ENCODE results near the gene TMEM200A.
A peak's percentile ranks its signal among the peaks of the same experiment; 100 is the strongest.

The TMEM200A gene

DNA sequence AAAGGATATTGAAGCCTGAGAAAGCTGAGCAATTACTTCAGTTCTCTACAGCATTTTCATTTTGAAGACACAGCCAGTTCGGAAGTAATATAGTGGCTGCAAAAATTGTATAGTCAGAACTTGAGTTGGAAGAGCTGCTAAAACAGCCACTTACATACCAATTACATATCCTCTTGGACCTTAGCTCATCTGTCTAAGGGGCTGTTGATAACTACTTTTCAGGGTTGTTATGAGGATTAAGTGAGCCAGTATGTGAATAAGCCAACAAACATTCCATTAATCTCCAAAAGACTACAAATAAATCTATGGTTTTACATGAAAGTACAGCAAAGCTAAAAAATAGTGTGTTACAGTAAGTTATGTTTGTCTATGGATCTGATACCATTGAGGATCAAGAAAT, 59.7 kb downstream of the TMEM200A start:
- peak; percentile 44 for DNase-seq (ENCODE audit: low read depth)

DNA sequence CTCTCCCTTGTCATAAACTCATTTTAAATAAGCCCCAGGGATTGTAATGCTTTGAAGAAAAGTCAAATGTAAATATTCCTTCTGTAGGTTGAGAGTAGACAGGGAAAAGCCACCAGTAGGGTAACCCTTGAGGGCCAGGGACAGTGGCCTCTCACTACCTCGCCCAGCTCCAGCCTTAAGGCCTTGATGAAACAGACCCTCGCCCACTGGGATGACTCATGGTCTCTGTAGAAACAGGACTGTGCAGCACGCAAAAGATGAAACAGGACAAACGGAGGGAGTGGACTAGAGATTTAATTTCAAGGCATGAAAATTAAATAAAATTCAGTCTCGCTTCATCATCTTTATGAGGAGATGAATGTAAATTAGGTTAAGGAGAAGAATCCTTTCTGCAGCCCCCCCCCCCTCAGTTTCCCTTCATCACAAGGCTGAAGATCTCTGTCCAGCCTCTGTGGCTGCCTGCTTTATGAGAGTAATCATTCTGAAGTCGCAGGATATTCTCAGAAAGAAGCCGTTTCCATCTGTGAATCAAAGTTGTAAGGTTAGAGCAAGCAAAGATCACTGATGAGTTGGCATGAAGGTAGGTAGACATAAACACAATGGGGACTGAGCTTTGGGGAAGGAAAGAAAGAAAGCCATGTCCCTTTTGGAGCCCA, 60.4 kb downstream of the TMEM200A start:
- DNase-seq (ENCODE audit: low read depth) = peak; percentile 41

DNA sequence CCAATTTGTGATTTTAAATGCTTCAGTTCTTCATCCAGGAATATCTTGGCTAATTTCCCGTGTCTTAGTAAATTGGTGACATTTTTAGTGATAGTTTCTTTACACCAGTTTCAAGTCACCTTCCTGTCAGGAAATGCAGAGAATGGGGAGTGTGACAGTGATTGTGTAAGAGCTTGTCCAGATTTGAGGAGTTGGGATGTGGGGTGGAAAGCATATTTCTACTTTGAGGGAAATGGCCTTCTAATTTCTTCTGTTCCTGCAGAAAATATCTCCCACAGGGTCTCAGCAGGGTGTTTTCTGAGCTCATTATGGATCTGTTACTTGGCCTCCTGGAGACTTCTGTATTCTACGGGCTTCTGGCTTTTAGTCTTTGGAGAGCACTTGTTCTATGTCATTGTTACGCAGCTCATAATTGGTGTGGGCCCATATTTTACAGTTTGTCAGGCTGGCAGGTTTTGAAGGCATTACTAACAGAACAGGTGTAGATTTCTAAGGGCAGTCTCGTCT, 65.6 kb downstream of the TMEM200A start:
- DNase-seq (ENCODE audit: low read depth) = no peak

DNA sequence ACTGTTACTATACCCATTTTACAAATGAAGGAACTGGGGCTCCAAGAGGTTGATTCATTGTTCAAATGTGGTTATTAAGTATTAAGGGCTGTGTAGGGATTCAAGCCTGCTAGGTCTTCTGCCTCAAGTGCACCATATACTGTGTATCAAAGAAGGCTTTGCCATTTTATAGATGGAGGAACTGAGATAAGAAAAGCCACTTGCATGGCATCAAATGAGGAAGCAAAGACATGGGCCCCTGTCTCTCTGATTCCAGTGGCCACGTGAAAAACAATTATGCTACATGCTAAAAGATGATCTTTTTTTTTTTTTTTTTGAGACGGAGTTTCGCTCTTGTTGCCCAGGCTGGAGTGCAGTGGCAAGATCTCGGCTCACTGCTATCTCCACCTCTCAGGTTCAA, 67.0 kb downstream of the TMEM200A start:
- DNase-seq (ENCODE audit: low read depth) = no peak

DNA sequence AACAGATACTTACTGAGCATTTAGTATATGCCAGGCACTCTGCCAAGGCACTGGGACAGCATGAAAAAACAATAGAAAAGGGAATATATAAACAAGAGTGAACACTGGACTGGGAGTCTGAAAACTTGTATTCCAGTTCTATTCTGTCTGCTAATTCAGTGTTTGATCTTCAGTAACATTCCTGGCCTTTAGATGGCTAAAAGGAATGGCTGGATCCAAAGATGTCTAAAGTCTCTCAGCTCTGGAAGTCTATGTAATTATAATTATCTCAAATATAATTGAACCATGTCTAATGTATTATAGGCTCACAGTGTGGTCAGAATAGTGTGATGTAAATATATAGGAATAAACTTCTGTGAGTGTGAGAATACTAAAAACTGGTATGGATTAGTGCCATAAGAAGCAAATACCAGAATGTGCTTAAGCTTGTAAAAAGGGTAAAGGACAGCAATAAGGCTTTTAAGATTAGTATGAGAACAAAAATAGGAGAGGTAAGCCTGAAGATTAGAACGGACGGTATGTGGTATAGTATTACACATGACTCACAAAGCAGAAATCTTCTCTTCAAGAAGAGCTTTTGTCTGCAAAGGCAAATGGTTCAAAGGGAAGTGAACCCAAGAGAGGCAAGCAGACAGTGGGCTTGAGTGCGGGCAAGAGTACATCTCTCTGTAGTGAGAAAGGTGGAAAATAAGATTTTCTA, 68.5 kb downstream of the TMEM200A start:
- peak; percentile 52 for DNase-seq (ENCODE audit: low read depth)

DNA sequence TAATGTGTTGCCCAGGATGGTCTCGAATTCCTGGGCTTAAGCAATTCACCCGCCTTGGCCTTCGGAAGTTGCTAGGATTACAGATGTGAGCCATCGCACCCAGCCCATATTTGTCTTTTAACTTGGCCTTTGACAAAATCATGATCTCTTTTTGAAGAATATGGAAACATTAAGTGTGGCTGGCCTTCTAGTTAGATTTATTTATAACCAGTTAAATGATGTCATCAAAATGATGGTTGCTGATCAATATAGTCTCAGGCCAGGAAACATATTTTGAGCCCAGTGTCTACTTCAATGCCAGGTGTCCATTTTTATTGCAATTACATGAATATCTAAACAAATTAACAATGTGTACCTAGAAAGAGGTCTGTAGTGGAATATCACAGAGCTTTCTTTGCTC, 69.4 kb downstream of the TMEM200A start:
- DNase-seq (ENCODE audit: low read depth) = no peak

DNA sequence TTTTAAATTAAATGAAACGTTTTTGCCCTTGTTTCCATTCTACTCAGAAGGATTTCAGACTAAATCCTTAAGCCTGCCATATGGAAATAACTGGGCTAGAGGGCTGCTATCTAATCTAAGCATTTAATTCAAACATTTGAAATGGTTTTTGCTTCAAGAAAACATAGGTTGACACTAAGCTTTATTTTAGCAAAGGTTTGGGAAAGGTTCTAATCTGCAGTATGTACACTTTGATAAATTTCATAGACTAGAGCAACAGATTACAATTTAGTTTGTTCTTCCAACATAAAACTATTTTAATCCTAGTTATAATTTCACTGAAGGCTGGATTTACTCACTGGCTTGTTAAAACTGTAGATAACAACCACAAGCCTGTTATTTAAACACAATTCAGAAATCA, 72.1 kb downstream of the TMEM200A start:
- no peak for DNase-seq (ENCODE audit: low read depth)

DNA sequence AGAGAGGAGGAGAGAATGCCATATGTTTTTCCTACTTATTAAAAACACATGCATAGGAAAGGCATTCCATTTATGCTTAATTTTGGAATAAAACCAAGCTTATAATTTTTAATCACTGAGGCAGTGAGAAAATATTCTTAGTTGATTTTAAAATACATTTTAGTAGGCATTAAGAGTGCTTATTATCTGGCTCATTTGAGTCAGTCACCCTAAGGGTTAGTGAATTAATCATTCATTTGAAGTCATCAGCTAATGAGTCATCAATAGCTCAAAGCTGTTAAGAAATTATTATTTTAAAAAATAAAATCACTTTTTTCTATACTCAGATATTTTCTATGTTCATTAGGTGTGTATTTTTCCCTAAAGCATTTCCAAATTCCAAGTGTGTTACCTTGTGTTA, 81.6 kb downstream of the TMEM200A start:
- peak; percentile 12 for DNase-seq (ENCODE audit: low read depth)

DNA sequence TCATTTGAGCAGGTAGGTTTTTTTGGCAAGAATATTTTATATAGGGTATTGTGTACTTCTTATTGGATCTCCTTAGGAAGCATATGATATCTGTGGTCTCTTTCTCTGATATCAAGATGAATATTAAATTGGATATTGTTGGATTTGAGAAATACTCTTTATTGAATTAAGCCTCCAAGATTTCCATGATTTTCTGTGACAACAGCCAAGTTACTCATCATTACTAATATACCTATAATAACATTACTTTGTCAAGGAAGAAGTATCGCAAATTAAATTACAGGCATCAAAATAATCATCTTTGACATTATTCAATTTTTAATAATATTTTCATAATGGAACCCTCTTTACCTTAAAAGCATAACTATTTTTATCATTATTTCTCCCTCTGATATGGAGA, 86.5 kb downstream of the TMEM200A start:
- DNase-seq (ENCODE audit: low read depth) = no peak

DNA sequence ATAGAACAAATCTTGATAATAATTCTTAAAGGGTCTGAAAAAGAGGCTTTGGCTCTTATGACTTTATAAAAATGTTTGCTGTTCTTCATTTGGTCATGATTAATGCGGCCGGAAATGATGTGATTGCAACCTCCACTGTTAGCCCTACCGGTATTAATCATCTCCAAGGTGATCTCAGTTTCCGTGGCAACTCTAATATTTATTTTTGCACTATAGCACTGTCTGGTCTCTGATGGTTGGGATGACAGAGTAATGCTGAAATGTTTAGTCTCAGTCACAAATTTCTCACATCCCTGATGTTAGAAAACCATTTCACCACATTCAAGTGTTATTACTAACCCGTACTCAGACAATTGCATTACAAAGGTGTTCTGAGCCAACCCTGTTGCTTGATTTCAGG, 87.4 kb downstream of the TMEM200A start:
- DNase-seq (ENCODE audit: low read depth) = peak; percentile 41

DNA sequence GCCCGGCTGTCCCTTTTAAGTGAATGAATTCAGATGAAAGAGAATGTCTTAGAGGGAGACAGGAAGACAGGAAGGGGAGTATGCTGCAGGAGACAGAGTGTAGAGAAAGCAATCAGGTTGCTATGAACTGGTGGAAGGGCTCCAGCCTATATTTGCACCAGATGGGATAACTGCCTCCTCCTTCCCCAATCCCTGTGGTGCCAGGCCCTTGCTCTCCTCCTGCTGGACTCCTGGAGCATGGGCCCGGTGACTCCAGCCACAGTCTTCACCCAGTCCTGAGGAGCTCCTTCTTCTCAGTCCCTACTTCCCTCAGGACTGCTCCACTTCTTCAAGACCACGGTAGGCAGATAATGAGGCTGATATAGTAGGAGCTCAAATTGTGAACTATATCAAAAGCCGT, 91.8 kb downstream of the TMEM200A start:
- peak; percentile 15 for DNase-seq (ENCODE audit: low read depth)

DNA sequence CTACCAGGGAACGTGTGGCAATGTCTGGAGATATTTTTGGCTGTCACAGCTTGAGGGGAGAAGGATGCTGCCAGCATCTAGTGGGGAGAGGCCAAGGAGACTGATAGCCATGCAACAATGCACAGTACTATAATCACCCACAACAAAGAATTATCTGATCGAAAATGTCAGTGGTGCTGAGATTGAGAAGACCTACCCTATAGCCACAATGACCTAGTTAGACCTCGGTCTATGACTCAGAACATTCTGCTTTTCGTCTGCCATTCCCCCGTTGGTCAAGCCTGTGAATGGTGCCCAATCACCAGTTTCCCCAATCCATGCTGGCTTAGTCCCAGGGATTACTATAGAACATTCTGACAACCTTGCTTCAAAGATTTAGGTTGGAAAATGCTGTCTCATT, 93.5 kb downstream of the TMEM200A start:
- no peak for DNase-seq (ENCODE audit: low read depth)

DNA sequence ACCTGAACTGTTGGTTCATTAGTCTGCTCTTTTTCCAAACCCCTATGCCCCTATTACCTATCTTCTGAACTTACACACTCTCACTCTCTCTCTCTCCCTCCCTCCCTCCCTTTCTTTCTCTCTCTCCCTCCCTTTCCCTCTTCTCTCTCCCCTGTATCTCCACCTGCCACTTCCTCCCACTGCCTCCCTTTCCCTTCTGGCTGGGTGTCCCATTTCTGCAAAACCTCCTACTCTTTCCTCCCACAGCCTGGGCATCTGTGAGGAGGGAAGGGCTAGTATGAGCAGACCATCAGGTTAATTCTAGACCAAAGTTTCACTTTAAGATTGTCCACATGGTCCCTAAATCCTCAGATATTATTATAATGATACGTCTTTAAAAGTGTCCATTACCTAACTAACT, 95.1 kb downstream of the TMEM200A start:
- DNase-seq (ENCODE audit: low read depth) = no peak

DNA sequence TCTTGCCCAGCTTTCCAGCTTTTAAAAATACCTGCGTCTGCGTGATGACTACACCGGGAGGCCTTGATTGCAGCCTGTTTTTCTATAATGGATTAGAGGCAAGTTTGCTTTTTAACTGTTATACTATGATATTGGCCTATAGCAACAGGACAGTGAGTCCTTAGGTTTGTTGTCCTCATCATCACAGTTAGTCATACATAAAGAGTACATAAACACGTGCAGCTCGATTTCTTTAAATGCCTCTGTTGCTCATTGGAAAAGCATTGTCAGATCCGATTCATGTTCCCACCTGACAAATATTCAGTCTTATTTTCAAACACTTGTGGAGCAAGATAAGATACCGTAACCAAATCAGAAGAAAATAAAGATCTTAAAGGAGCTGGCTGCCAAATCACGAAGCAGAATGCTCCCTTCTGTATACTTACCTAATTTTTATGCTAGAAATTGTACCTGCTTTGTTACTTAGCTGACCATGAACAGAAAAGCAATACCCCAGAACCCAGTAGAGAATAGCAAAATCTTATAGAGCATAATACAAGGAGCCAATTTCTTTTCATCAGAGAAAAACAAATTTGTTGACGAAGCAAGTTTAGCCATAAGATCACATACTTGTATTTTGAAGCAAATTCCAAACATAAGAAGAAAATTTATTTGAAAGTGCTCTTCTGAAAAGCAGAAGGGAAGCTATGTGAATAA, 100.4 kb downstream of the TMEM200A start:
- no peak for DNase-seq (ENCODE audit: low read depth)

DNA sequence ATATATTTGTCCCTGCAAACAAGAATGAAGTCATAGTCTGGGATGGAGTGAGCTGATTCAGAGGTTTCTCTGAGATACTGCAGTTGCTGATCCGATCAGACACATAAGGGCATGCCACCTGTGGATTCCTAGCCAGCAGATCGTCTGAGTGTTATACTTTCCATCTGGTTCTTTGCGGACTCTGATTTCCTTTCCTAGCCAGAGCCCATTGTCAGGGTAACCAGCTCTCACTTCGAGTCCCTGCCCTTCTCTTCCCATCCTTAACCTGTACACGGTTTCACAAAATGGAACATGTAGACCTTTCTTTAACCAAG, 100.9 kb downstream of the TMEM200A start:
- DNase-seq (ENCODE audit: low read depth) = no peak

DNA sequence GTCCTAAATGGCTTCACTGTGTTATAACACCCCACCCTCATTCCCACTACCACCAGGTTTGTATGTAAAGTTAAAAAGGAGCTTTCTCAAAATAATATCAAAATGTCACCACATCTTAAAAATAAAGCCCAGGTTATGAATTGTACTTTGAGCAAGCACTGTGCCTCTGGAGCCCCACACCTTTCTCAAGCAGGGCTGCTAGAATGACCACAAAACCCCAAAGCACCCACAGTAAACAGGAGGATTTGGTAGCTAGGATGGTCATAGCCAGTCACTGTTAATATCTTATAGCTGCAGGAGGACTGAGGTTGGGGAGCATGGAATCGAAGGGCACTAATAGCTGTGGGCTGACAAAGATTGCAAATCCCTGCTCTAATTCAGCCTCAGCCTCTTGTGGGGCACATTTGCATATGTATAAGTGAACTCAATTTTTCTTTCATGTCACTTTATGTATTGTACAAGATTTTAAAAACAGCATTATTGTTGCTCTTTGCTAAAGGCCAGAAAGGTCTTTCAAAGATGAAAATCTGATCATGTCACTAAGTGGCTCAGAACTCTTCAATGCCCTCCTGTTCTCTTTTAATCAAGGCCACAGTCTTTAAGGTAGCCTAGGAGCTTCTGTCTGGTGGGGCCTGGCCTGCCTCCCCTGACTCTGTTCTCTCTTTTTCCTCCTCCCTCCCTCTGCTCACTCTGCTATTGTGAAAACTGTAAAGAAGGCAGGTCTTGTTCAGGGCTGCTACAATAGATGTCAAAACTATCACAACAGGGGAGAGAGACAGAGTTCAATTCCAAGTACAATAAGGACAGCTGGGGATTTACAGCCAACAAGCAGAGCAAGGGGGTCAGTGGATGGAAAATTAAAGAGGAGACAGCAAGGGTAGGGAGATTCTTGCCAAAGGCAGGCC, 101.6 kb downstream of the TMEM200A start:
- no peak for DNase-seq (ENCODE audit: low read depth)

DNA sequence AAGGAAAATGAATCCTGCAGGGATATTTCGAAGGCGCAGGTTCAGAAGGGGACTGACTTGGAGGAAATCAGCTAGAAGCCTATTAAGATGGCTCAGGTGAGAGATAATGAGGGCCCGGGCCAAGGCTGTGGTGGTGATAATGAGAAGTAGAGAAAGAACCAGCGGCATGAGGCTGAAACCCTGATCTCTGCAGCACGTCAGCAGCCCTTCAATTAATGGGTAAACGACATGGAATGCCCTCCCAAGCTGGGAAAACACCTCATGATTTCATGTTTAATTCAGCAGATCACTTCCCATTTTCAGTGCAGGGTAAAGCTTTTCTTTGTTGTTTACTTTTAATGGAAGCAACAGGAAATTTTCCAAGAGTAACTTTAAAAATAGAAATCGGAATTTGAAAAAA, 104.9 kb downstream of the TMEM200A start:
- no peak for DNase-seq (ENCODE audit: low read depth)

DNA sequence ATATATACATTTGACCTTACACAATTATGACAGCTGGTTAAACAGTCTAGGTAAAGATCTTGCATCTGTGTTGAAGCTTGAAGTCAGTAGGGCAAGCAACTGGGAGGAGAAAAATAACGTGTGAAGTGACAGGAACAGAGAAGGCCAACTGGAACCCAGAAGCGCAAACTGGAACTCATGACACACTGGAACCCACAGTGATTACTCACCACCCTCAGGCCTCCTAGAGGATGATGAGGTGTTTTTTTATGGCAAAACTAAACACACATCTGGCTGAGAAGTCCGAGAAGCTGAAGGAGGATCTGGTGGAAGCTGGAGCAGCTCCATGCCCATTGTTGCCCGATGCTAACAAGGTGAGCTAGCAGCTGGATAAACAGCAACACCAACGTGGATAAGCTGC, 108.1 kb downstream of the TMEM200A start:
- peak; percentile 88 for DNase-seq (ENCODE audit: low read depth)

DNA sequence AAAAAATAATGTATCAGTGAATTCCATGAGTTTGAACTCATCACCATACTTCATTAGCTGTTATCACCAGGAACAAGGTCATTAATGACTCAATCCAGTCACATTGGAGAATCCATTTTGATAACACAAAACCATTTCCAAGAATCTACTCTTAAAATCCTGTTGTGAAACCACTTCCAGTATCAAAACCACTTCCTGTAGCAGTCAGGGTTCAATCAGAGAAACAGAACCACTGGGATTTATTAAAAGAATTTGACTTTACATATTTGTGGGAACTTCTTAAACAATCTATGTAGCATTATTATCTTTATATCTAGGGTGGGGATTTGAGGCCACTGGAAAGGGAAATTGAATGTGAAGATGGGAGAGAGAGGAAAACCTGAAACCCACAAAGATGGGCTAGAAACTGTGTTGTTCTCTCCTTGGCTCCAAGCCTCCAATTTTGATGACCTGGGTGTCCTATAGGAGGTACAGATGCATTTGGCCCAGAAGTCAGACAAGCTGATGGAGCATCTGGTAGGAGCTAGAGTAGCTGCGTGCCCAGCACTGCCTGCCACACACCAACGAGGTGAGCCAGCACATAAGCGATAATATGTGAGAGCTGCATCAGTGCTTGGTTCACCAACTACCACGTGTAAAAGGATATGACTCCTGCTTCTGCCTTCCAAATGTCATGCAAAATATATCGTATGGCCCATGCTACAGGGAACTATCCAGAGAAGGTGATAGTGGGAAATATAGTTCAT, 117.0 kb downstream of the TMEM200A start:
- DNase-seq (ENCODE audit: low read depth) = peak; percentile 85

DNA sequence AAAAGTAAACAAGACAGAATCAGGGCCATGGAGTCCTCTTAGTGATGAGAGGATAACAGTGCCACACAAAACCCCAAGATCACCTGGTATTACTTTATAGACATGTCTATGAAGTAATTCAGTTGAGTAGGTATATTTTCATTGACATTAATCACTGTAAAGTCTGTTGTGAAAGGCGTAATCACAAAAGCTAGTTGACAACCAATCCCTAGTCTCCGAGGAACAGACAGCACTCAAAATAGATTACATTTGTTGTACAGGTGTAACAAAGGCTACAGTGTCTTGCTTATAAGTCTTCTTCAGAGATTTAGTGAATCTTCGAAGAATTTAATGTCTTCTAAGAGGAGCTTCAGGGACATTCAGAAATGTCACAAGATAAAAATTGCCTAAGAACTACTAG, 120.1 kb downstream of the TMEM200A start:
- DNase-seq (ENCODE audit: low read depth) = no peak

DNA sequence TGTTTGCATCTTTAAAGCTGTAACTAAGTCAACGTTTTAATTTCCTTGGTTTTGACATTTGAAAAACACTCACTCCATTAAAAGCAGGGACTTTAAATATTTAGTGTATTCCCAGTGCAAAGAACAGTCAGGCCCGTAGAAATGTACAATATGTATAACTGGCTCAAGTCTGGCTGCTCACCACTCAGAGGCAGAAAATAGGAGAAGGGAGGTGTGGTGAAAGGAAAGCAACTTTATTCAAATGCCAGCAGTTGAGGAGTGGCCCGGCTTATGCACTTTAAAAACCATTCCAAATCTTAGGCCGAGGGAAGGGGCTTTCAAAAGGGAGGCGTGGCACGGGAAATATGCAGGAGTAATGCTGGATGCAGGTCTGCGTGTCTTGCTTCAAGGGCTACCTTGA, 120.6 kb downstream of the TMEM200A start:
- DNase-seq (ENCODE audit: low read depth) = no peak

DNA sequence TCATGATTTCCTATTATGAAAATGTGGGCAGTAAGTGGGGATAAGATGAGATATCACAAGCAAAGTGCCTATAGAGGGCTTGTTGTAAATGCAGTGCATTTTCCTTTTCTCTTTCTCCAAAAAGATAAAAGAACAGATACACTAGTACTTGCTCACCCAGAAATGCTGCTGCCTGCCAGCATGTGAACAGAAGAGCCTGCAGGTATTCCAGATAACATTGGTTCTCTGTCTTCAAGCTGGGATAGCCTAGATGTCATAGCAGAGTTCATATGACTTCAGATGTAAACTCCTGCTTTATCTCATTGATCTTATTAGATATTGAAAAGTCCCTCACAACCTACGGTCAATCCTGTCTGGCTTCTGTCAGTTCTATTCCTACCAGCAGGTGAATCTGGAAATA, 123.7 kb downstream of the TMEM200A start:
- DNase-seq (ENCODE audit: low read depth) = no peak
